Peyer's patch (tissue), 4 donors: ENCODE measurements around the gene KRAS. TPM values are rescaled to one million over a fixed set of nuclear protein-coding genes. Genes with fewer than 3 reads are reported as not detected.

Experiments
- DNase-seq, 3 donors: peaks; one replicate each; pipeline ENCODE4 v3.0.0-alpha.2; 2017 to 2019
- H3K27ac ChIP-seq, 4 donors: fragments of 200-600 bp; sonication (generic); one replicate each; pipeline ENCODE4 v1.5.1; 2016 to 2019
- H3K27me3 ChIP-seq, 2 donors: fragments of 200-600 bp; sonication (generic); one replicate each; pipeline ENCODE4 v1.5.1; 2019
- H3K36me3 ChIP-seq, 3 donors: fragments of 200-600 bp; sonication (generic); one replicate each; pipeline ENCODE4 v1.5.1; 2016 to 2019
- H3K4me1 ChIP-seq, 4 donors: fragments of 200-600 bp; sonication (generic); one replicate each; pipeline ENCODE4 v1.5.1; 2016 to 2019
- H3K4me3 ChIP-seq, 4 donors: fragments of 200-600 bp; sonication (generic); 1 replicate in 3 of 4; 2 replicates in 1 of 4; pipeline ENCODE4 v1.5.1; 2016 to 2019; ENCODE audit warnings: mild to moderate bottlenecking in 1 of 4
- H3K9me3 ChIP-seq, 4 donors: fragments of 200-600 bp; sonication (generic); one replicate each; pipeline ENCODE4 v1.5.1; 2016 to 2019; ENCODE audit warnings: mild to moderate bottlenecking in 1 of 4
- POLR2A ChIP-seq, 2 donors: fragments of 450-650 bp; IDR thresholded peaks; one replicate each; pipeline ENCODE4 v1.5.1; 2017; ENCODE audit warnings: antibody characterized with exemption in 2 of 2, mild to moderate bottlenecking in 2 of 2, moderate library complexity in 2 of 2
- total RNA-seq, 4 donors: library from RNA; depleted of rRNA; stranded (reverse); fragments of >200 nt; gene quantifications; one replicate each; pipeline ENCODE4 v1.1.0, GENCODE V29; 2016
- TF ChIP-seq, protein P1 (sequence below), 6 experiments: fragments of 450-650 bp in 4 of 6; fragments of 200-600 bp in 2 of 6; sonication (generic) in 1 of 6; IDR thresholded peaks; one replicate each; pipeline ENCODE4 v1.5.1; 2017 to 2019; ENCODE audit warnings: antibody characterized with exemption in 6 of 6, mild to moderate bottlenecking in 3 of 6, moderate library complexity in 1 of 6

The KRAS gene
- total RNA-seq, 4 donors from 2014 or later = 17.3 to 27.8 (median 23.2) TPM

DNA sequence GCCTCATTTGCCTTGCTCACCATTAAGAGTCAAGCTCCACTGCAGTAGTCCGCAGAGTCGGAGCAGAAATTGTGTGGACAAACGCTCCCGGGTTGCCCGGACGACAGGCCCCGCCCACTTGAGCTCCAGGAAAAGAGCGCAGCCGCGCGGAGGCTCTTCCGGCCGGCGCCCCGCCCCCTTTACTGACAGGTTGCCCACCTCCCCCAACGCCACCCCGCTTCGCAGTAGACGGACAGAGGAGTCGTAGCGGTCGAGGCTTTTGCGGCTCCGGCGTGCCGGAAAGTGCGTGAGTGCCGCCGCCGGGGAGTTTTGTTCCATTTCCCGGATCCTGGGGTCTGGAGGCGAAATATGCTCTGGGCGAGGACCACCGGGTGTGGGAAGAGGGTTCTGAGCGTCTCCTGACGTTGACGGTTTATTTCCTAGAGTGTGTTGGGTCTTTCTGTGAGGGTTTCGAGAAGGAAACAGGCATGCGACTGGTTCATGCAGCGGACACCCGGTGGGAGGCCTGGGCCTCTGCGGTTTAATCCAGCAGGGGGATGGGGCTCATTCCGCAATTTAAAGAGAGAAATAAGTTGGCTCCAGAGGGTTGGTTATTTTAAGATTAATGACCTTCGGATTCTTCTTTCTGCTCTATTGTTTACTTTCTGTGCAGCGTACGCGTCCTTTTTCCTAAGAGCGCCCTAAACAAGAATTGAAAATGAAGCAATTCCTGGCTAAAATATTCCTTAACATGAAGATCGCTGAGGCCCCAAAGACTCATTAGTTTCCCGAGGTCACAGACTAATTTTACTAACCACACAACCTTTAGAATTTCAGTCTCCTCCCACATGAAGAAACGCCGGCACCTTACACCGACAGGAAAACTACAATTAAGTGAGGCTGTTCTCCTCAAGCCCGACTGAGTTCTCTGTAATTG, 55.4 kb downstream of the KRAS start, which contains the start of the genes DNAI7 and ETFRF1:
Gene DNAI7 (minus strand): TSS at position 105 of the 916 bp plus-strand sequence. CDS start 82 bp downstream, at position 23.
Gene ETFRF1 (plus strand): TSS at position 182 of the 916 bp plus-strand sequence. CDS start 8,720 bp downstream, outside the sequence.
- H3K4me1 ChIP-seq = peaks cover 0 to 11% (median 0%) of the 10 kb centered on the region in 4 donors
- H3K4me3 ChIP-seq = peak within 1 kb of the TSS; percentile 73 to 94 (median 76)
- TF ChIP-seq POLR2A (IDR thresholded peaks at IDR 0.05) = peak; percentile 29 to 88
- TF ChIP-seq, protein P1, sequence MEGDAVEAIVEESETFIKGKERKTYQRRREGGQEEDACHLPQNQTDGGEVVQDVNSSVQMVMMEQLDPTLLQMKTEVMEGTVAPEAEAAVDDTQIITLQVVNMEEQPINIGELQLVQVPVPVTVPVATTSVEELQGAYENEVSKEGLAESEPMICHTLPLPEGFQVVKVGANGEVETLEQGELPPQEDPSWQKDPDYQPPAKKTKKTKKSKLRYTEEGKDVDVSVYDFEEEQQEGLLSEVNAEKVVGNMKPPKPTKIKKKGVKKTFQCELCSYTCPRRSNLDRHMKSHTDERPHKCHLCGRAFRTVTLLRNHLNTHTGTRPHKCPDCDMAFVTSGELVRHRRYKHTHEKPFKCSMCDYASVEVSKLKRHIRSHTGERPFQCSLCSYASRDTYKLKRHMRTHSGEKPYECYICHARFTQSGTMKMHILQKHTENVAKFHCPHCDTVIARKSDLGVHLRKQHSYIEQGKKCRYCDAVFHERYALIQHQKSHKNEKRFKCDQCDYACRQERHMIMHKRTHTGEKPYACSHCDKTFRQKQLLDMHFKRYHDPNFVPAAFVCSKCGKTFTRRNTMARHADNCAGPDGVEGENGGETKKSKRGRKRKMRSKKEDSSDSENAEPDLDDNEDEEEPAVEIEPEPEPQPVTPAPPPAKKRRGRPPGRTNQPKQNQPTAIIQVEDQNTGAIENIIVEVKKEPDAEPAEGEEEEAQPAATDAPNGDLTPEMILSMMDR (IDR thresholded peaks at IDR 0.05) = peak in 3 of 6 experiments; percentile 7 to 27 (median 21)
- no peaks in the 10 kb centered on the region for H3K36me3 ChIP-seq
- no peaks in the 10 kb centered on the region for H3K27me3 ChIP-seq
- no peaks in the 10 kb centered on the region for H3K9me3 ChIP-seq
- H3K27ac ChIP-seq = peak within 1 kb of the TSS; percentile 86 to 96 (median 93)
- DNase-seq = peak; percentile 99 to 100 (median 99)

DNA sequence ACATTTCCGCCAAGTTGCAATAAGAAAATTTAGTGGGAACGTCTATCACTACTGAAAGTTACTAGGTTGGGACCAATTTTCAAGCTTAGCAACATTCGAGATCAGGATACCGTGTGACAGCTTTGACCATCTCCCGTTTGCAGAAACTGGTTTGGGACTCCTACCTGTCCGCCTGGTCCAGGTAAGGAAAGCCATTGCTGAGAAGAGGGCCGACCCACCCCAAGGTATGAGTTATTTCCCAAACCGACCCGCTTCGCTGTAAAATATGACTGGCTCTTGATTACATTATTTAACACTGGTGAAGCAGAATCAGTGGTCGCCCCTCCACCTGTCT, 56.0 kb downstream of the KRAS start:
- DNase-seq = no peak
- no peaks in the 10 kb centered on the region for H3K36me3 ChIP-seq
- H3K27ac ChIP-seq = peak overlapping the region; percentile 86 to 96 (median 93)
- H3K27me3 ChIP-seq = no peaks in the 10 kb centered on the region
- TF ChIP-seq POLR2A (IDR thresholded peaks at IDR 0.05) = no peak
- TF ChIP-seq, protein P1 (IDR thresholded peaks at IDR 0.05) = no peak
- no peaks in the 10 kb centered on the region for H3K9me3 ChIP-seq
- H3K4me3 ChIP-seq = peak overlapping the region; percentile 73 to 94 (median 76)
- H3K4me1 ChIP-seq = peaks cover 0 to 11% (median 0%) of the 10 kb centered on the region in 4 donors

DNA sequence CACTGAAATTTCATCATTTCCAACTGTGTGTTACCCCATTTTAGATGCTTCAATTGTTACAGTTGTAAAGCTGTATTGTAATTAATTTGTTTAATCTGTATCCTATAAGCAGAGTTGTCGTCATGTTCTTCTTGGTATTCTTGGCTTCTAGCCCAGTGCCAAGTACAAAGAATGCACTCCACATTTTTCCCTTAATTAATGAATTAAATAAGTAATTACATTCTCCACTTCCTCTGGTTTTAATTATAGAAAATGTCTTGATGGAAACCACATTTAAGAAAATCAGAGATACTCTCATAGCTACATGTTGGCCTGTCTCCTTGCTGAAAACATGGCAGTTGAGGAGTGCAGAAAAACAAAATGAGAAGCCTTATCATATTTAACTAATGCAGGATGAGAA, 56.5 kb downstream of the KRAS start:
- TF ChIP-seq, protein P1 (IDR thresholded peaks at IDR 0.05) = no peak
- no peak for TF ChIP-seq POLR2A (IDR thresholded peaks at IDR 0.05)
- H3K27ac ChIP-seq = peak overlapping the region in 1 of 4 donors; percentile 94
- peaks cover 0 to 11% (median 0%) of the 10 kb centered on the region in 4 donors for H3K4me1 ChIP-seq
- no peaks in the 10 kb centered on the region for H3K9me3 ChIP-seq
- H3K27me3 ChIP-seq = no peaks in the 10 kb centered on the region
- peak overlapping the region in 1 of 4 donors; percentile 73 for H3K4me3 ChIP-seq
- DNase-seq = no peak
- no peaks in the 10 kb centered on the region for H3K36me3 ChIP-seq

DNA sequence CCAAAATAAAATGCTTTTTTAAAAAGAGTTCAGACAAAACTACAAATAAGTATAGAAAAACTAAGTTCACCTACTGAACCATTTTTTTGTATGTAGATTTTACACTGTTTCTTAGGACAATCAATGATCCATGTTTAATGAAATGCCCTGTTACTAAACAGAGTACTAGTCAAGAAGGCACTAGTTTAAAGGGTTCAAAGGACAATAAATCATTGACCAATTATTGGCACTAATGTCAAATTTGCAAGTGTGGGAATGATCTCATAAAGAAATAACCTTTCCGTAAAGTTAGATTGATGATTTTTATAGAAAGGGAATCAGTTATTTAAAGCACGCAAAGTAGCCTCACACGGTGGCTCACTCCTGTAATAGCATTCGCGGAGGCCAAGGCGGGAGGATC, 59.9 kb downstream of the KRAS start:
- Histone ChIP-seq H3K36me3 (no peaks in the 10 kb centered on the region), H3K4me3 (no peak overlapping the region), H3K27me3 (no peaks in the 10 kb centered on the region), H3K4me1 (peaks cover 0 to 4% (median 0%) of the 10 kb centered on the region in 4 donors), H3K9me3 (no peaks in the 10 kb centered on the region), H3K27ac (no peak overlapping the region)
- TF ChIP-seq, protein P1 (IDR thresholded peaks at IDR 0.05) = no peak
- no peak for TF ChIP-seq POLR2A (IDR thresholded peaks at IDR 0.05)
- DNase-seq = no peak

DNA sequence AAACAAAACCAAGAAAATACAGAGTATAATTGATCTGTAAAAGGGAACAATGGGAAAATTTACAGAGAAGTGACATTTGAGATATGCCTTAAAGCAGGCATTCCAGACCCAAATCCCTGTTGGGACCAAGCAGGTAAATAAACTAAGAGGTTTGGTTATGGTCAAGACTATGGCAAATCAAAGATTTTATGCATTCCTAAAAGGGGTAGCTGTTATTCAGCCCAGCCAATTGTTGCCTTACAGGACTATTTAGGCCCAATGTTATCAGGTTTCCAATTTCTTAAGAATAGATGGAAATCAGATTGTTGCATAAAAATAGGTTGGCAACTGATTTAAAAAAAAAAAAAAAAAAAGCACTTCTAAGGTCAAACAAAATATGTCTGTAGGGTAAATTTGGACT, 61.1 kb downstream of the KRAS start:
- Histone ChIP-seq H3K4me3 (no peak overlapping the region), H3K4me1 (peaks cover 0 to 3% (median 0%) of the 10 kb centered on the region in 4 donors), H3K27me3 (no peaks in the 10 kb centered on the region), H3K9me3 (no peaks in the 10 kb centered on the region), H3K36me3 (no peaks in the 10 kb centered on the region), H3K27ac (no peak overlapping the region)
- TF ChIP-seq, protein P1 (IDR thresholded peaks at IDR 0.05) = no peak
- no peak for TF ChIP-seq POLR2A (IDR thresholded peaks at IDR 0.05)
- DNase-seq = no peak
